Measurements from ENCODE around the gene BORCS5.
A peak's percentile ranks its signal among the peaks of the same experiment; 100 is the strongest.
"Not testable (repeated sequence)": the region's sequence is repeated elsewhere in the genome, so short reads cannot be mapped to it uniquely, and the experiment has no call there.

Gene BORCS5

GRCh38 chr12:12338527-12339168, 18.2 kb upstream of the BORCS5 start:
- H3K9me3 ChIP-seq (ENCODE audit: control insufficient read depth, insufficient read depth, low read length) = no peaks in the 10 kb centered on the region
- H4K20me1 ChIP-seq (ENCODE audit: control insufficient read depth, insufficient read depth, low read depth, low read length) = no peaks in the 10 kb centered on the region
- H3K4me3 ChIP-seq (ENCODE audit: low read length) = no peak overlapping the region
- H3K4me2 ChIP-seq (ENCODE audit: low read length) = no peak overlapping the region
- peaks cover 9% of the 10 kb centered on the region for H3K4me1 ChIP-seq (ENCODE audit: control insufficient read depth, low read length)
- H3K27ac ChIP-seq (ENCODE audit: low read depth, low read length) = no peak overlapping the region
- no peaks in the 10 kb centered on the region for H3K9me2 ChIP-seq (replicated peaks; ENCODE audit: control insufficient read depth, low read length)
- TF ChIP-seq CTCF (IDR thresholded peaks at IDR 0.05; ENCODE audit: low read depth, low read length, poor library complexity, severe bottlenecking) = no peak
- TF ChIP-seq EZH2phosphoT487 (IDR thresholded peaks at IDR 0.05; ENCODE audit: borderline replicate concordance, low read length) = no peak
- no peaks in the 10 kb centered on the region for H3F3A ChIP-seq (ENCODE audit: control insufficient read depth, insufficient read depth)
- H3K79me2 ChIP-seq (ENCODE audit: control insufficient read depth, low read length) = no peaks in the 10 kb centered on the region
- H3K27me3 ChIP-seq (ENCODE audit: control insufficient read depth, low read length) = peaks cover 9% of the 10 kb centered on the region; the same call in 1 of the 2 replicates
- H3K36me3 ChIP-seq (ENCODE audit: control insufficient read depth, low read length) = no peaks in the 10 kb centered on the region

- H3K9me3 ChIP-seq (ENCODE audit: control insufficient read depth, insufficient read depth, low read length) = no peaks in the 10 kb centered on the region
- H3K27me3 ChIP-seq (ENCODE audit: control insufficient read depth, low read length) = peaks cover 15% of the 10 kb centered on the region; the same call in 1 of the 2 replicates
- H3K4me3 ChIP-seq (ENCODE audit: low read length) = peak within 1 kb of the TSS; percentile 78
- H3K27ac ChIP-seq (ENCODE audit: low read depth, low read length) = no peak within 1 kb of the TSS
- H3K79me2 ChIP-seq (ENCODE audit: control insufficient read depth, low read length) = no peaks in the 10 kb centered on the region
- TF ChIP-seq EZH2phosphoT487 (IDR thresholded peaks at IDR 0.05; ENCODE audit: borderline replicate concordance, low read length) = no peak
- peak; percentile 48 for TF ChIP-seq CTCF (IDR thresholded peaks at IDR 0.05; ENCODE audit: low read depth, low read length, poor library complexity, severe bottlenecking)
- no peaks in the 10 kb centered on the region for H3K9me2 ChIP-seq (replicated peaks; ENCODE audit: control insufficient read depth, low read length)
- H3K4me1 ChIP-seq (ENCODE audit: control insufficient read depth, low read length) = peaks cover 17% of the 10 kb centered on the region
- peaks cover 8% of the 10 kb centered on the region for H3F3A ChIP-seq (ENCODE audit: control insufficient read depth, insufficient read depth)
- no peaks in the 10 kb centered on the region for H4K20me1 ChIP-seq (ENCODE audit: control insufficient read depth, insufficient read depth, low read depth, low read length)
- H3K36me3 ChIP-seq (ENCODE audit: control insufficient read depth, low read length) = no peaks in the 10 kb centered on the region
- H3K4me2 ChIP-seq (ENCODE audit: low read length) = peak within 1 kb of the TSS; percentile 92
Measured at GRCh38 chr12:12349711-12350665, 6.9 kb upstream of the BORCS5 start, which contains the start of gene MANSC1. Gene MANSC1 (minus strand): TSS chr12:12350242. CDS start chr12:12343314, 6,928 bp downstream.

GRCh38 chr12:12350868-12351463, 5.9 kb upstream of the BORCS5 start:
- peaks cover 8% of the 10 kb centered on the region for H3F3A ChIP-seq (ENCODE audit: control insufficient read depth, insufficient read depth)
- no peak overlapping the region for H3K27ac ChIP-seq (ENCODE audit: low read depth, low read length)
- peaks cover 17% of the 10 kb centered on the region for H3K4me1 ChIP-seq (ENCODE audit: control insufficient read depth, low read length)
- H3K79me2 ChIP-seq (ENCODE audit: control insufficient read depth, low read length) = no peaks in the 10 kb centered on the region
- peak overlapping the region; percentile 92 for H3K4me2 ChIP-seq (ENCODE audit: low read length)
- H3K4me3 ChIP-seq (ENCODE audit: low read length) = peak overlapping the region; percentile 78
- H3K36me3 ChIP-seq (ENCODE audit: control insufficient read depth, low read length) = no peaks in the 10 kb centered on the region
- peaks cover 15% of the 10 kb centered on the region; the same call in 1 of the 2 replicates for H3K27me3 ChIP-seq (ENCODE audit: control insufficient read depth, low read length)
- TF ChIP-seq CTCF (IDR thresholded peaks at IDR 0.05; ENCODE audit: low read depth, low read length, poor library complexity, severe bottlenecking) (no peak), EZH2phosphoT487 (IDR thresholded peaks at IDR 0.05; ENCODE audit: borderline replicate concordance, low read length) (no peak)
- H3K9me3 ChIP-seq (ENCODE audit: control insufficient read depth, insufficient read depth, low read length) = no peaks in the 10 kb centered on the region
- no peaks in the 10 kb centered on the region for H4K20me1 ChIP-seq (ENCODE audit: control insufficient read depth, insufficient read depth, low read depth, low read length)
- H3K9me2 ChIP-seq (replicated peaks; ENCODE audit: control insufficient read depth, low read length) = no peaks in the 10 kb centered on the region

- H3K27ac ChIP-seq (ENCODE audit: low read depth, low read length); H3K9me2 ChIP-seq (replicated peaks; ENCODE audit: control insufficient read depth, low read length); H3K36me3 ChIP-seq (ENCODE audit: control insufficient read depth, low read length); H4K20me1 ChIP-seq (ENCODE audit: control insufficient read depth, insufficient read depth, low read depth, low read length); H3K4me3 ChIP-seq (ENCODE audit: low read length); H3K4me2 ChIP-seq (ENCODE audit: low read length); H3K79me2 ChIP-seq (ENCODE audit: control insufficient read depth, low read length); H3K9me3 ChIP-seq (ENCODE audit: control insufficient read depth, insufficient read depth, low read length): not testable (repeated sequence)
- Histone ChIP-seq H3K27me3 (ENCODE audit: control insufficient read depth, low read length) (peaks cover 15% of the 10 kb centered on the region; the same call in 1 of the 2 replicates), H3F3A (ENCODE audit: control insufficient read depth, insufficient read depth) (peaks cover 11% of the 10 kb centered on the region), H3K4me1 (ENCODE audit: control insufficient read depth, low read length) (peaks cover 22% of the 10 kb centered on the region)
Measured at GRCh38 chr12:12351468-12352185, 5.3 kb upstream of the BORCS5 start.
